ENCODE measurements around the gene KCP.

DNA sequence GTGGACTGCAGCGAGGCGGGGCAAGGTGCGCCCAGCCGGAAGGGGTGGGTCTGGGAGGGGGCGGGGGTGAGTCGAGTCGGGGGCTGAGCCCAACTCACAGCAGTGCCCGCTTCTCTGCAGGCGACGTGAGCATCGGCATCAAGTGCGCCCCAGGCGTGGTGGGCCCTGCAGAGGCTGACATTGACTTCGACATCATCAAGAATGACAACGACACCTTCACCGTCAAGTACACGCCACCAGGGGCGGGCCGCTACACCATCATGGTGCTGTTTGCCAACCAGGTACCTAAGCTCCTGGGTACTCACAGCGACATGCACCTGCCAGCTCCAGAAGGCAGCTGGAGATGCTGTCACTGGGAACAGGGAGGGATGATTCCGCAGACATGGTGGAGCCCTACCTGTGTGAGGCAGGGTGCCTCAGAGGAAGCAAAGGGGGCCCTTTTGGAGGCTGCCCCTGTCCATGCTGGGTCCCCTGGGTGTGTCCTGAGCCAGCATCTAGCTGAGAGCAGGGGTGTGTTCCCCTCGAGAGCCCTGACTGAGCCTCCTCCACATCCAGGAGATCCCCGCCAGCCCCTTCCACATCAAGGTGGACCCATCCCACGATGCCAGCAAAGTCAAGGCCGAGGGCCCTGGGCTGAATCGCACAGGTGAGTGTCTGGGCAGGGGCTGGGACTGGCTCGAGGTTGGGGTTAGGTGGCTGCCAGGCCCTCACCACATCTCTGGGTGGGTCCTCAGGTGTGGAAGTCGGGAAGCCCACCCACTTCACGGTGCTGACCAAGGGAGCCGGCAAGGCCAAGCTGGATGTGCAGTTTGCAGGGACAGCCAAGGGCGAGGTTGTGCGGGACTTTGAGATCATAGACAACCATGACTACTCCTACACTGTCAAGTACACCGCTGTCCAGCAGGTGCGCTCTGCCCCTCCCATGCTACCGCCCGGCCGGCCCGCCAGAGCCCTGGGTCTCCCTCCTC, 67.6 kb downstream of the KCP start:
- TF ChIP-seq EP300 (IDR thresholded peaks at IDR 0.05; ENCODE audit: borderline replicate concordance) (no peak), RAD21 (IDR thresholded peaks at IDR 0.05; ENCODE audit: low read depth) (no peak), ZBTB7A (IDR thresholded peaks at IDR 0.05; ENCODE audit: low read depth) (no peak), YY1 (IDR thresholded peaks at IDR 0.05; ENCODE audit: low read depth) (no peak)
